HCT116 (cell line): ENCODE measurements around the gene PRSS22. TPM values are rescaled to one million over a fixed set of nuclear protein-coding genes. Genes with fewer than 3 reads are reported as not detected.

ENCODE experiments used
- ATAC-seq: fragments of 200-7000 bp; cut with Tn5 transposase; 2 replicates; pipeline ENCODE4 v1.9.1; 2020; ENCODE audit warnings: mild to moderate bottlenecking, moderate library complexity
- BruUV-seq: library from RNA; stranded (reverse); fragments of 400-500 nt; replicated peaks from 2 replicates; lab custom pipeline; 2021; lab: Mats Ljungman, UMichigan
- CTCF ChIA-PET: fragments of 300-600 bp; sonication (Branson Sonifier 250); formaldehyde crosslinking; loops from one replicate; lab custom pipeline; 2021; ENCODE audit warnings: antibody characterized with exemption; lab: Charles Lee
- POLR2A ChIA-PET: fragments of 300-600, 350-600 bp; sonication (Branson Sonifier 250); formaldehyde crosslinking; loops from one replicate; lab custom pipeline; 2021; ENCODE audit warnings: antibody characterized with exemption; lab: Charles Lee
- RAD21 ChIA-PET, 2 experiments: fragments of 300-600 bp; sonication (Branson Sonifier 250); formaldehyde crosslinking; loops; one replicate each; lab custom pipeline; 2023; ENCODE audit warnings: low total read pairs in 2 of 2; ENCODE audit not compliant: uncharacterized antibody in 2 of 2, unreplicated experiment in 2 of 2, low non-redundant PET in 1 of 2; lab: Charles Lee
- DNase-seq: peaks from one replicate; pipeline ENCODE4 v3.0.0-alpha.2; 2010; ENCODE audit warnings: low read depth, low spot score
- H2AFZ ChIP-seq: fragments of 200-600 bp; shearing (Covaris generic), sonication (generic); 2 replicates; pipeline ENCODE4 v1.6.1; 2017; ENCODE audit warnings: low read depth, mixed run types, mixed read lengths, antibody characterized with exemption, low read length; ENCODE audit not compliant: poor library complexity, severe bottlenecking
- H3K27ac ChIP-seq: 2 replicates; pipeline ENCODE4 v1.5.1; 2012; ENCODE audit warnings: low read depth, low read length
- H3K27me3 ChIP-seq: fragments of 200-600 bp; sonication (generic); 2 replicates; pipeline ENCODE4 v1.6.1; 2016; ENCODE audit warnings: mixed run types, low read length, mixed read lengths; ENCODE audit not compliant: insufficient read depth
- H3K36me3 ChIP-seq, 2 experiments: fragments of 200-500 bp in 1 of 2; fragments of 200-600 bp in 1 of 2; sonication (Bioruptor generic) in 1 of 2; sonication (generic) in 1 of 2; 2 replicates each; pipeline versions ENCODE4 v1.5.1 to v1.6.1; 2014 to 2016; ENCODE audit warnings: low read length in 2 of 2, inconsistent platforms in 1 of 2, mixed read lengths in 1 of 2, mixed run types in 1 of 2; ENCODE audit not compliant: insufficient read depth in 2 of 2, control insufficient read depth in 1 of 2
- H3K4me1 ChIP-seq, 2 experiments: fragments of 200-600 bp in 1 of 2; sonication (generic) in 1 of 2; 2 replicates each; pipeline versions ENCODE4 v1.5.1 to v1.6.1; 2012 to 2017; ENCODE audit warnings: low read length in 2 of 2, inconsistent platforms in 1 of 2, mild to moderate bottlenecking in 1 of 2, mixed read lengths in 1 of 2, mixed run types in 1 of 2, moderate library complexity in 1 of 2; ENCODE audit not compliant: insufficient read depth in 2 of 2, control insufficient read depth in 1 of 2
- H3K4me2 ChIP-seq: fragments of 200-600 bp; sonication (generic); 2 replicates; pipeline ENCODE4 v1.6.1; 2017; ENCODE audit warnings: mixed run types, low read length, mixed read lengths
- H3K4me3 ChIP-seq, 2 experiments: fragments of 200-600 bp in 1 of 2; sonication (generic) in 1 of 2; replicated peaks in 1 of 2; 2 replicates each; pipeline ENCODE4 v1.5.1; 2011 to 2016; ENCODE audit warnings: low read length in 2 of 2, control low read depth in 1 of 2, low read depth in 1 of 2, mild to moderate bottlenecking in 1 of 2, mixed read lengths in 1 of 2, mixed run types in 1 of 2
- H3K79me2 ChIP-seq: fragments of 200-600 bp; sonication (generic); 2 replicates; pipeline ENCODE4 v1.6.1; 2017; ENCODE audit warnings: mild to moderate bottlenecking, mixed run types, low read length, moderate library complexity, mixed read lengths; ENCODE audit not compliant: insufficient read depth
- H3K9ac ChIP-seq: fragments of 200-600 bp; sonication (generic); 2 replicates; pipeline ENCODE4 v1.6.1; 2016; ENCODE audit warnings: low read length, mixed read lengths
- H3K9me2 ChIP-seq: fragments of 200-600 bp; sonication (generic), shearing (Covaris generic); 2 replicates; pipeline ENCODE4 v1.6.1; 2017; ENCODE audit warnings: mixed run types, mild to moderate bottlenecking, moderate library complexity; ENCODE audit not compliant: insufficient read depth
- H3K9me3 ChIP-seq, 2 experiments: fragments of 200-500 bp in 1 of 2; fragments of 200-600 bp in 1 of 2; sonication (Bioruptor generic) in 1 of 2; sonication (generic) in 1 of 2; 2 replicates each; pipeline ENCODE4 v1.6.1; 2014 to 2017; ENCODE audit warnings: low read length in 2 of 2, mixed read lengths in 2 of 2, inconsistent platforms in 1 of 2, low read depth in 1 of 2, mild to moderate bottlenecking in 1 of 2, mixed run types in 1 of 2, moderate library complexity in 1 of 2; ENCODE audit not compliant: control insufficient read depth in 1 of 2, insufficient read depth in 1 of 2
- H4K20me1 ChIP-seq: fragments of 200-600 bp; sonication (generic), shearing (Covaris generic); 2 replicates; pipeline ENCODE4 v1.6.1; 2017; ENCODE audit warnings: mixed run types, mild to moderate bottlenecking, moderate library complexity; ENCODE audit not compliant: insufficient read depth
- CBX3 ChIP-seq: IDR thresholded peaks from 2 replicates; pipeline ENCODE4 v1.6.1; 2012; ENCODE audit warnings: low read depth
- CEBPB ChIP-seq: IDR thresholded peaks from 2 replicates; pipeline ENCODE4 v1.6.1; 2012; ENCODE audit warnings: low read depth
- EGR1 ChIP-seq: IDR thresholded peaks from 2 replicates; pipeline ENCODE4 v1.6.1; 2012; ENCODE audit warnings: low read depth
- FOSL1 ChIP-seq: IDR thresholded peaks from 2 replicates; pipeline ENCODE4 v1.6.1; 2012; ENCODE audit warnings: low read depth
- JUND ChIP-seq: IDR thresholded peaks from 2 replicates; pipeline ENCODE4 v1.6.1; 2012
- POLR2A ChIP-seq: IDR thresholded peaks from 2 replicates; pipeline ENCODE4 v1.7.0; 2011; ENCODE audit warnings: borderline replicate concordance; ENCODE audit not compliant: insufficient read depth, insufficient read length; ENCODE audit errors: extremely low read depth
- POLR2AphosphoS5 ChIP-seq: IDR thresholded peaks from 2 replicates; pipeline ENCODE4 v1.6.1; 2011; ENCODE audit warnings: mild to moderate bottlenecking, low read depth, low read length, moderate library complexity
- SIN3A ChIP-seq: IDR thresholded peaks from 2 replicates; pipeline ENCODE4 v1.6.1; 2012; ENCODE audit warnings: low read depth
- SRF ChIP-seq: IDR thresholded peaks from 2 replicates; pipeline ENCODE4 v1.6.1; 2012; ENCODE audit warnings: low read depth
- YY1 ChIP-seq: IDR thresholded peaks from 2 replicates; pipeline ENCODE4 v1.6.1; 2011; ENCODE audit warnings: low read length, low read depth, moderate library complexity, mild to moderate bottlenecking; ENCODE audit not compliant: insufficient replicate concordance; ENCODE audit errors: extremely low read depth
- ZFX ChIP-seq: fragments of 450-650 bp; IDR thresholded peaks from 2 replicates; pipeline ENCODE4 v1.6.1; 2017
- intact Hi-C: fragments of 100-400 bp; cut with micrococcal nuclease; formaldehyde crosslinking; loops from 2 replicates; pipeline ENCODE4 v1.10.0; 2022
- total RNA-seq: library from RNA; stranded (reverse); gene quantifications from one replicate; pipeline ENCODE4 v1.2.1, GENCODE V29; 2021; ENCODE audit not compliant: unreplicated experiment
- TF ChIP-seq, protein P1 (sequence below), 3 experiments: fragments of 200-600 bp in 1 of 3; sonication (generic) in 1 of 3; IDR thresholded peaks in 2 of 3; conservative IDR thresholded peaks in 1 of 3; 2 replicates each; pipeline ENCODE4 v1.5.1; 2012 to 2017; ENCODE audit warnings: low read depth in 2 of 3, low read length in 2 of 3, antibody characterized with exemption in 1 of 3, borderline replicate concordance in 1 of 3, control low read depth in 1 of 3, mild to moderate bottlenecking in 1 of 3, mixed read lengths in 1 of 3, mixed run types in 1 of 3, moderate library complexity in 1 of 3; ENCODE audit not compliant: insufficient read depth in 1 of 3
- TF ChIP-seq, protein P2 (sequence below): IDR thresholded peaks from 2 replicates; pipeline ENCODE4 v1.6.1; 2012

PRSS22 gene
- total RNA-seq, 1 experiment from 2014 or later, result 20.2 TPM

- Histone ChIP-seq H3K27me3 (no peaks in the 10 kb centered on the region), H3K9me2 (no peaks in the 10 kb centered on the region), H3K27ac (peak overlapping the region; percentile 64), H3K36me3 (no peaks in the 10 kb centered on the region), H3K4me2 (peak overlapping the region; percentile 95), H3K4me3 (peak overlapping the region; percentile 74 to 79), H2AFZ (no peak overlapping the region), H3K9ac (peak overlapping the region; percentile 73), H3K9me3 (no peaks in the 10 kb centered on the region), H3K4me1 (peaks cover 7 to 58% of the 10 kb centered on the region in 2 experiments; a peak in 3 of 4 replicates), H3K79me2 (no peaks in the 10 kb centered on the region), H4K20me1 (no peaks in the 10 kb centered on the region)
- DNase-seq (peak; percentile 98), ATAC-seq (peak; percentile 79)
- ChIA-PET CTCF (interaction anchor here (0.7 to 1.6 kb wide), 9 partner anchors 14 to 152 kb away, joined by 3 to 14 read pairs (median 3); partner anchors contain the start of genes FLYWCH1, FLYWCH2 and PRSS22), POLR2A (interaction anchor here (0.7 kb wide), 1 partner anchor 40 kb away, joined by 3 read pairs; the partner anchor contains the start of gene FLYWCH2), RAD21 (no interaction called here)
- no TSS peak for BruUV-seq
- TF ChIP-seq SIN3A, result no peak
- no peak for TF ChIP-seq JUND
- TF ChIP-seq CEBPB, result no peak
- no peak for TF ChIP-seq SRF
- TF ChIP-seq, protein P1, sequence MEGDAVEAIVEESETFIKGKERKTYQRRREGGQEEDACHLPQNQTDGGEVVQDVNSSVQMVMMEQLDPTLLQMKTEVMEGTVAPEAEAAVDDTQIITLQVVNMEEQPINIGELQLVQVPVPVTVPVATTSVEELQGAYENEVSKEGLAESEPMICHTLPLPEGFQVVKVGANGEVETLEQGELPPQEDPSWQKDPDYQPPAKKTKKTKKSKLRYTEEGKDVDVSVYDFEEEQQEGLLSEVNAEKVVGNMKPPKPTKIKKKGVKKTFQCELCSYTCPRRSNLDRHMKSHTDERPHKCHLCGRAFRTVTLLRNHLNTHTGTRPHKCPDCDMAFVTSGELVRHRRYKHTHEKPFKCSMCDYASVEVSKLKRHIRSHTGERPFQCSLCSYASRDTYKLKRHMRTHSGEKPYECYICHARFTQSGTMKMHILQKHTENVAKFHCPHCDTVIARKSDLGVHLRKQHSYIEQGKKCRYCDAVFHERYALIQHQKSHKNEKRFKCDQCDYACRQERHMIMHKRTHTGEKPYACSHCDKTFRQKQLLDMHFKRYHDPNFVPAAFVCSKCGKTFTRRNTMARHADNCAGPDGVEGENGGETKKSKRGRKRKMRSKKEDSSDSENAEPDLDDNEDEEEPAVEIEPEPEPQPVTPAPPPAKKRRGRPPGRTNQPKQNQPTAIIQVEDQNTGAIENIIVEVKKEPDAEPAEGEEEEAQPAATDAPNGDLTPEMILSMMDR (IDR thresholded peaks at IDR 0.05 in 2 of 3, conservative IDR thresholded peaks at IDR 0.05 in 1 of 3; ENCODE audit: borderline replicate concordance in 1 of 3, insufficient read depth in 1 of 3, low read depth in 2 of 3, low read length in 2 of 3), result peak in 2 of 3 experiments; percentile 92 to 97; a peak in 4 of 6 replicates
- TF ChIP-seq CBX3, result no peak
- peak; percentile 75 for TF ChIP-seq POLR2AphosphoS5
- TF ChIP-seq, protein P2, sequence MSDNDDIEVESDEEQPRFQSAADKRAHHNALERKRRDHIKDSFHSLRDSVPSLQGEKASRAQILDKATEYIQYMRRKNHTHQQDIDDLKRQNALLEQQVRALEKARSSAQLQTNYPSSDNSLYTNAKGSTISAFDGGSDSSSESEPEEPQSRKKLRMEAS, result no peak
- peak; percentile 47 for TF ChIP-seq POLR2A
- peak; percentile 77; the same call in 1 of the 2 replicates for TF ChIP-seq ZFX
- TF ChIP-seq FOSL1, result no peak
- TF ChIP-seq YY1, result peak; percentile 79
- no peak for TF ChIP-seq EGR1
- intact Hi-C loops, result loop anchor here (1.0 kb wide), 2 partner anchors 14 to 26 kb away; no protein-coding TSS in a partner anchor
These were observed 15.5 kb downstream of the PRSS22 start for GRCh38 chr16:2842340-2843000.
